Fibroblast of lung (primary cell): ENCODE results near the gene TANGO6. TPM values are rescaled to one million over a fixed set of nuclear protein-coding genes. Genes with fewer than 3 reads are reported as not detected.

ENCODE experiments used
- DNase-seq, 2 donors: peaks; one replicate each; pipeline versions ENCODE4 v3.0.0 to v3.0.0-alpha.2; 2010; ENCODE audit warnings: low read depth in 2 of 2
- H2AFZ ChIP-seq: 2 replicates; pipeline ENCODE4 v1.5.1; 2012; ENCODE audit warnings: low read length, control low read depth, inconsistent platforms
- H3K27ac ChIP-seq: 2 replicates; pipeline ENCODE4 v1.5.1; 2011; ENCODE audit warnings: low read length, control low read depth; ENCODE audit not compliant: insufficient read depth
- H3K27me3 ChIP-seq: 2 replicates; pipeline ENCODE4 v1.5.1; 2011; ENCODE audit warnings: mild to moderate bottlenecking, low read length; ENCODE audit not compliant: control insufficient read depth, insufficient read depth
- H3K36me3 ChIP-seq: 2 replicates; pipeline ENCODE4 v1.5.1; 2011; ENCODE audit warnings: low read length; ENCODE audit not compliant: control insufficient read depth, insufficient read depth
- H3K4me1 ChIP-seq: 2 replicates; pipeline ENCODE4 v1.5.1; 2011; ENCODE audit warnings: low read length; ENCODE audit not compliant: control insufficient read depth, insufficient read depth; ENCODE audit errors: extremely low read depth
- H3K4me2 ChIP-seq: 2 replicates; pipeline ENCODE4 v1.5.1; 2011; ENCODE audit warnings: low read length, control low read depth; ENCODE audit not compliant: insufficient read depth; ENCODE audit errors: extremely low read depth
- H3K4me3 ChIP-seq, 4 experiments: fragments of 200-600 bp in 1 of 4; sonication (generic) in 1 of 4; replicated peaks in 1 of 4; 2 replicates each; pipeline ENCODE4 v1.5.1; 2011 to 2016; ENCODE audit warnings: low read length in 4 of 4, low read depth in 3 of 4, mild to moderate bottlenecking in 3 of 4, control low read depth in 2 of 4, inconsistent platforms in 1 of 4, mixed read lengths in 1 of 4; ENCODE audit not compliant: insufficient read depth in 1 of 4; ENCODE audit errors: control extremely low read depth in 1 of 4
- H3K79me2 ChIP-seq: 2 replicates; pipeline ENCODE4 v1.5.1; 2012; ENCODE audit warnings: mild to moderate bottlenecking, low read length, inconsistent platforms; ENCODE audit not compliant: control insufficient read depth, insufficient read depth
- H3K9ac ChIP-seq: 2 replicates; pipeline ENCODE4 v1.5.1; 2011; ENCODE audit warnings: mild to moderate bottlenecking, low read length, control low read depth; ENCODE audit not compliant: insufficient read depth
- H3K9me3 ChIP-seq: 2 replicates; pipeline ENCODE4 v1.5.1; 2012; ENCODE audit warnings: low read depth, low read length; ENCODE audit not compliant: control insufficient read depth, insufficient read depth
- H4K20me1 ChIP-seq: 2 replicates; pipeline ENCODE4 v1.5.1; 2011; ENCODE audit warnings: low read length; ENCODE audit not compliant: control insufficient read depth, insufficient read depth; ENCODE audit errors: extremely low read depth
- CTCF ChIP-seq, 2 donors: IDR thresholded peaks in 1 of 2; conservative IDR thresholded peaks in 1 of 2; 1 replicate in 1 of 2; 2 replicates in 1 of 2; pipeline ENCODE4 v1.5.1; 2011 to 2012; ENCODE audit warnings: low read length in 2 of 2, control low read depth in 1 of 2, inconsistent platforms in 1 of 2, low read depth in 1 of 2, mild to moderate bottlenecking in 1 of 2
- EZH2 ChIP-seq: IDR thresholded peaks from 2 replicates; pipeline ENCODE4 v1.5.1; 2012; ENCODE audit warnings: low read length, control low read depth, mild to moderate bottlenecking; ENCODE audit errors: missing control alignments
- polyA plus RNA-seq, 2 donors: library from polyadenylated mRNA; depleted of rRNA in 1 of 2; stranded (reverse) in 1 of 2; unstranded in 1 of 2; fragments of >200 nt; gene quantifications; 2 replicates each; pipeline ENCODE4 v1.2.1, GENCODE V29; 2011 to 2012; ENCODE audit warnings: missing spikeins in 1 of 2
- total RNA-seq: library from RNA; depleted of rRNA; stranded (reverse); fragments of >200 nt; gene quantifications from 2 replicates; pipeline ENCODE4 v1.2.1, GENCODE V29; 2014

The TANGO6 gene
- total and polyA plus RNA-seq, 2 donors (not counting 1 experiment from before 2014, with no cell fraction given): 6.5 to 29.9 TPM

GRCh38 chr16:69105501-69106361 is 262.4 kb downstream of the TANGO6 start, which contains the start of gene HAS3:
Gene HAS3, plus strand, starts transcription at chr16:69105653. Its CDS starts 3,743 bp downstream, at chr16:69109396.
- TF ChIP-seq CTCF (conservative IDR thresholded peaks at IDR 0.05 in 1 of 2, IDR thresholded peaks at IDR 0.05 in 1 of 2; ENCODE audit: low read depth in 1 of 2, low read length in 2 of 2): no peak
- TF ChIP-seq EZH2: no peak
- H3K4me1 ChIP-seq: peaks cover 5% of the 10 kb centered on the region
- H4K20me1 ChIP-seq: no peaks in the 10 kb centered on the region
- H3K27me3 ChIP-seq: no peaks in the 10 kb centered on the region
- peak; percentile 53 to 65 for DNase-seq
- no peak within 1 kb of the TSS for H3K9ac ChIP-seq
- peak within 1 kb of the TSS; percentile 46 for H2AFZ ChIP-seq
- peak within 1 kb of the TSS; percentile 49 to 63 (median 54) for H3K4me3 ChIP-seq
- no peaks in the 10 kb centered on the region for H3K79me2 ChIP-seq
- H3K9me3 ChIP-seq: no peaks in the 10 kb centered on the region
- peak within 1 kb of the TSS; percentile 98 for H3K4me2 ChIP-seq
- H3K27ac ChIP-seq: no peak within 1 kb of the TSS
- H3K36me3 ChIP-seq: peaks cover 2% of the 10 kb centered on the region

- peaks cover 5% of the 10 kb centered on the region for H3K4me1 ChIP-seq
- DNase-seq: no peak
- peak overlapping the region; percentile 85 for H3K4me2 ChIP-seq
- peaks cover 2% of the 10 kb centered on the region for H3K36me3 ChIP-seq
- H3K9me3 ChIP-seq: no peaks in the 10 kb centered on the region
- no peak overlapping the region for H3K27ac ChIP-seq
- TF ChIP-seq EZH2: no peak
- TF ChIP-seq CTCF (conservative IDR thresholded peaks at IDR 0.05 in 1 of 2, IDR thresholded peaks at IDR 0.05 in 1 of 2; ENCODE audit: low read depth in 1 of 2, low read length in 2 of 2): no peak
- no peak overlapping the region for H3K9ac ChIP-seq
- H4K20me1 ChIP-seq: no peaks in the 10 kb centered on the region
- peak overlapping the region; percentile 21 to 57 (median 30) for H3K4me3 ChIP-seq
- no peaks in the 10 kb centered on the region for H3K27me3 ChIP-seq
- no peaks in the 10 kb centered on the region for H3K79me2 ChIP-seq
- no peak overlapping the region for H2AFZ ChIP-seq
Measured at GRCh38 chr16:69106491-69107315, 263.4 kb downstream of the TANGO6 start.
